Activated CD8-positive, alpha-beta T cell treated with anti-CD3 and anti-CD28 coated beads for 36 hours (primary cell): ENCODE measurements around the gene CRACR2A. TPM values are rescaled to one million over a fixed set of nuclear protein-coding genes. Genes with fewer than 3 reads are reported as not detected.

Experiments used
- ATAC-seq: fragments of 200-7000 bp; cut with Tn5 transposase; one replicate; pipeline ENCODE4 v1.10.0; 2021; ENCODE audit warnings: mild to moderate bottlenecking, moderate library complexity
- CTCF ChIA-PET: fragments of 350-600 bp; sonication (Branson Sonifier 250); formaldehyde crosslinking; loops from one replicate; lab custom pipeline; 2021; ENCODE audit warnings: antibody characterized with exemption; lab: Charles Lee
- POLR2A ChIA-PET: fragments of 350-600 bp; sonication (Branson Sonifier 250); formaldehyde crosslinking; loops from one replicate; lab custom pipeline; 2021; ENCODE audit warnings: antibody characterized with exemption; lab: Charles Lee
- DNase-seq: peaks from one replicate; pipeline ENCODE4 v3.0.0-alpha.2; 2020
- H3K27ac Mint-ChIP-seq: one replicate; pipeline ENCODE4 v1.8.0; 2021; ENCODE audit warnings: mild to moderate bottlenecking, mixed read lengths
- H3K27me3 Mint-ChIP-seq: one replicate; pipeline ENCODE4 v1.8.0; 2021; ENCODE audit warnings: mixed read lengths
- H3K36me3 Mint-ChIP-seq: one replicate; pipeline ENCODE4 v1.8.0; 2021; ENCODE audit warnings: low read depth, mixed read lengths
- H3K4me1 Mint-ChIP-seq: one replicate; pipeline ENCODE4 v1.8.0; 2021; ENCODE audit warnings: low read depth, mixed read lengths
- H3K4me3 Mint-ChIP-seq: one replicate; pipeline ENCODE4 v1.8.0; 2021; ENCODE audit warnings: mild to moderate bottlenecking, moderate library complexity, mixed read lengths
- H3K9me3 Mint-ChIP-seq: one replicate; pipeline ENCODE4 v1.8.0; 2021; ENCODE audit warnings: mixed read lengths
- intact Hi-C: fragments of 100-400 bp; cut with micrococcal nuclease; formaldehyde crosslinking; loops from one replicate; pipeline ENCODE4 v1.10.0; 2022
- total RNA-seq, 2 experiments: library from RNA; stranded (reverse); gene quantifications; one replicate each; pipeline ENCODE4 v1.2.3, GENCODE V29; 2021
- TF ChIP-seq, protein P1 (sequence below): fragments of 200-600 bp; IDR thresholded peaks from one replicate; pipeline ENCODE4 v1.8.0; 2022; ENCODE audit warnings: antibody characterized with exemption, mild to moderate bottlenecking

CRACR2A gene
- total RNA-seq, 2 experiments from 2014 or later: 21.2 to 24.7 TPM

DNA sequence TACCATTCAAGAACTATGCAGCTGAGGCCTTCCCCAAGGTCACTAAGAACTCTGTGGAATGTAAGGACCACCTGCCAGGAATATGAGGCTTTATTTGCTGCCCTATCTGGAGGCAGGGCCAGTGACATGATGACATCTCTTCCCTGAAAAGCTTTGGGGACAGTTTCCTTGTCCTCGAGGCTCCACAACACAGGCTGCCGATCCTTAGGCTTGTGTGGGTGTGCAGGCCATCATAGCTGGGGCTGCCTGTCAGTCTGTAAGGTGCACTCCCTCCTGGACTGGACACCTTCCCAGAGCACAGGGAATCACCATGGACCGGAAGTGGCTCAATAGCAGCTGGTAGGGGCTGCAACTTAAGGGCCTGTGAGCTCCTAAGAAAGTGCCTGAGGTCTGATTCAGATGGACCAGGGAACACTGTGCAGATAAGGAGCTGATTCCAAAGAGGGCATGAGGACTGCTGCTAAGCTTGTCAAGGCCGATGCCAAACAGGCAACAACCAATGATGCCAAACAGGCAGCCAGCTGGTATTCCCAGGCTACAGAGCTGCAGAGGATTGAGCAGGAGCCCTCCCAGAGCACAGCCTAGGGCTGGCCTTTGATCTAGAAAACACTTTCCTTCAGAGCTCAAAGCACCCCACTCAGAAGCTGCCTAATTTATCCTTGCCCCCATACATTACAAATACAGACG, 84.3 kb downstream of the CRACR2A start:
- ChIA-PET POLR2A (no interaction called here), CTCF (interaction anchor here (1.1 to 1.3 kb wide), 2 partner anchors 135 to 368 kb away, joined by 4 read pairs; no protein-coding TSS in a partner anchor)
- intact Hi-C loops: no loop called here
- TF ChIP-seq, protein P1, sequence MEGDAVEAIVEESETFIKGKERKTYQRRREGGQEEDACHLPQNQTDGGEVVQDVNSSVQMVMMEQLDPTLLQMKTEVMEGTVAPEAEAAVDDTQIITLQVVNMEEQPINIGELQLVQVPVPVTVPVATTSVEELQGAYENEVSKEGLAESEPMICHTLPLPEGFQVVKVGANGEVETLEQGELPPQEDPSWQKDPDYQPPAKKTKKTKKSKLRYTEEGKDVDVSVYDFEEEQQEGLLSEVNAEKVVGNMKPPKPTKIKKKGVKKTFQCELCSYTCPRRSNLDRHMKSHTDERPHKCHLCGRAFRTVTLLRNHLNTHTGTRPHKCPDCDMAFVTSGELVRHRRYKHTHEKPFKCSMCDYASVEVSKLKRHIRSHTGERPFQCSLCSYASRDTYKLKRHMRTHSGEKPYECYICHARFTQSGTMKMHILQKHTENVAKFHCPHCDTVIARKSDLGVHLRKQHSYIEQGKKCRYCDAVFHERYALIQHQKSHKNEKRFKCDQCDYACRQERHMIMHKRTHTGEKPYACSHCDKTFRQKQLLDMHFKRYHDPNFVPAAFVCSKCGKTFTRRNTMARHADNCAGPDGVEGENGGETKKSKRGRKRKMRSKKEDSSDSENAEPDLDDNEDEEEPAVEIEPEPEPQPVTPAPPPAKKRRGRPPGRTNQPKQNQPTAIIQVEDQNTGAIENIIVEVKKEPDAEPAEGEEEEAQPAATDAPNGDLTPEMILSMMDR: no peak
- DNase-seq: no peak
- no peak for ATAC-seq
- H3K4me3 Mint-ChIP-seq: no peak overlapping the region
- no peaks in the 10 kb centered on the region for H3K9me3 Mint-ChIP-seq
- peaks cover 12% of the 10 kb centered on the region for H3K36me3 Mint-ChIP-seq
- no peaks in the 10 kb centered on the region for H3K27me3 Mint-ChIP-seq
- no peak overlapping the region for H3K27ac Mint-ChIP-seq
- H3K4me1 Mint-ChIP-seq: peaks cover 3% of the 10 kb centered on the region

DNA sequence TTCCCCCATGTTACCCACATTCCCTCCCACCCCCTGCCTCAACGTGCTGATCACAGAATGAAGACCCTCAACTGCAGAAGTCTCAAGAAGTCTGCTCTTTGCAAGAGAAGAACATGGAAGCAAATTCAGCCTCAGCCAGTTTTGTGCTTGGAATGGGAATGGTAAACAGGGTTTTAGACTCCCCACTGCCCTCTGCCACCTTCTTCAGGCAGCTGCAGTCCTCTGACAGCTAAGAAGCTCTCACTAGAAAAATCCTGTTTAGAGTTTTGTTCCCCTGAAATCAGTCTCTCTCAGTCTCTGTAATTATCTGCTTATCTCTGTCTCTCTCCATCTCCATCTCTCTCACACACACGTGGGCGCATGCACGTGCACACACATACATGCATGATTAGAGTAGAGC, 85.4 kb downstream of the CRACR2A start:
- ChIA-PET POLR2A (no interaction called here), CTCF (no interaction called here)
- peaks cover 8% of the 10 kb centered on the region for H3K36me3 Mint-ChIP-seq
- H3K4me1 Mint-ChIP-seq: peaks cover 3% of the 10 kb centered on the region
- H3K4me3 Mint-ChIP-seq: no peak overlapping the region
- intact Hi-C loops: no loop called here
- no peaks in the 10 kb centered on the region for H3K9me3 Mint-ChIP-seq
- TF ChIP-seq, protein P1: no peak
- no peak for ATAC-seq
- DNase-seq: no peak
- H3K27me3 Mint-ChIP-seq: no peaks in the 10 kb centered on the region
- no peak overlapping the region for H3K27ac Mint-ChIP-seq

GRCh38 chr12:3666441-3666840, 86.5 kb downstream of the CRACR2A start:
- intact Hi-C loops: no loop called here
- ChIA-PET POLR2A (no interaction called here), CTCF (interaction anchor here (1.4 kb wide), 1 partner anchor 366 kb away, joined by 5 read pairs; no protein-coding TSS in a partner anchor)
- H3K27me3 Mint-ChIP-seq: no peaks in the 10 kb centered on the region
- H3K4me3 Mint-ChIP-seq: no peak overlapping the region
- DNase-seq (no peak), ATAC-seq (no peak)
- TF ChIP-seq, protein P1: no peak
- no peaks in the 10 kb centered on the region for H3K9me3 Mint-ChIP-seq
- peaks cover 8% of the 10 kb centered on the region for H3K36me3 Mint-ChIP-seq
- peaks cover 3% of the 10 kb centered on the region for H3K4me1 Mint-ChIP-seq
- no peak overlapping the region for H3K27ac Mint-ChIP-seq

DNA sequence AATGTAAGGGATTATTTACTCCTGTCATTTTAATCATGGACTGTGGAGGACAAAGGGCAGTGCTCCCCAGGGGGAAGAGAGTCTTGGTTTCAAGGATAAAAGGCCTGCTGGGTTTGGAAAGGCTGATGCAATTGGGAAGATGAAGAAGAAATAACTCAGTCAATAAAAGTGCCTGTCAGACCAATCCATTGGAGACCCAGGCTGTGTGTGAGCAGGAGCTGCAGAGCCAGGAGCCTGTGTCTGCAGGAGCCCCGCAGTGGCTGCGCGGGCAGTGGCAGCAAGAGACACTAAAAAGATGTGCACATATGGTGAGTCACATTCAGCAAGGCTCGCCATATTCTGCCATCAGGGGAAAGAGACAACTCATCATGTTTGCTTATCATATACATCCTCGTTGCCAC, 90.4 kb downstream of the CRACR2A start:
- Mint-ChIP-seq H3K36me3 (peaks cover 13% of the 10 kb centered on the region), H3K27ac (no peak overlapping the region), H3K4me1 (no peaks in the 10 kb centered on the region), H3K9me3 (no peaks in the 10 kb centered on the region), H3K4me3 (no peak overlapping the region), H3K27me3 (no peaks in the 10 kb centered on the region)
- no peak for DNase-seq
- TF ChIP-seq, protein P1: no peak
- no peak for ATAC-seq
- intact Hi-C loops: no loop called here
- CTCF ChIA-PET: no interaction called here
- POLR2A ChIA-PET: no interaction called here

DNA sequence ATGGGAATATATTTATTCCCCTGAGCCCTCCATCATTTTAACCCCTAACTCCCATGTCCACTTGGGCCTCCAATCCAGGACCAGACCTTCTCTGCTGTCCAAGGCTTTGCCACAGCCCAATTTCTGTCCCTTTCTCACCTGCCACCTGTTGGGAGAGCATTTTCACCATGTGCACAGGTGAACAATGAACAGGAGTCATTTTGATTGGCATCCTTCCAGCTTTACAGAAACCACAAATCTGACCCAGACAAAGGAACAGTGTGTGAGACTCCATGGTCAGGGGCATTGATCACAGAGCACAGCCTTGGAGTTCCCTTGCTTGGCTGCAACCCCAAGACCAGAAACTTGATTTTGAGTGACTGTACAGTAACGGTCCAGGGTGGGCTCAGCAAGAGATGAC, 91.9 kb downstream of the CRACR2A start:
- H3K27me3 Mint-ChIP-seq: no peaks in the 10 kb centered on the region
- H3K27ac Mint-ChIP-seq: no peak overlapping the region
- no peaks in the 10 kb centered on the region for H3K9me3 Mint-ChIP-seq
- TF ChIP-seq, protein P1: no peak
- ChIA-PET POLR2A (no interaction called here), CTCF (interaction anchor here (1.0 to 1.3 kb wide), 2 partner anchors 12 to 143 kb away, joined by 5 to 6 read pairs; no protein-coding TSS in a partner anchor)
- intact Hi-C loops: no loop called here
- no peaks in the 10 kb centered on the region for H3K4me1 Mint-ChIP-seq
- peaks cover 14% of the 10 kb centered on the region for H3K36me3 Mint-ChIP-seq
- DNase-seq (no peak), ATAC-seq (no peak)
- H3K4me3 Mint-ChIP-seq: no peak overlapping the region
